ENCODE results near the gene LIPJ. TPM values are rescaled to one million over a fixed set of nuclear protein-coding genes. Genes with fewer than 3 reads are reported as not detected.

The LIPJ gene, protein sequence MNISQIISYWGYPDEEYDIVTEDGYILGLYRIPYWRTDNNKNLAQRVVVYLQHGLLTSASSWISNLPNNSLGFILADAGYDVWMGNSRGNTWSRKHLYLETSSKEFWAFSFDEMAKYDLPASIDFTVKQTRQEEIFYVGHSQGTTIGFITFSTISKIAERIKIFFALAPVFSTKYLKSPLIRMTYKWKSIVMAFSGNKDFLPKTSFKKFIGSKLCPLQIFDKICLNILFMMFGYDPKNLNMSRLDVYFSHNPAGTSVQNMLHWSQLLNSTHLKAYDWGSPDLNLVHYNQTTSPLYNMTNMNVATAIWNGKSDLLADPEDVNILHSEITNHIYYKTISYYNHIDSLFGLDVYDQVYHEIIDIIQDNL
- polyA plus RNA-seq (2013, experiment 1 of 2) = 0.04 TPM
- polyA plus RNA-seq (2013, experiment 2 of 2) = 0.04 TPM

DNA sequence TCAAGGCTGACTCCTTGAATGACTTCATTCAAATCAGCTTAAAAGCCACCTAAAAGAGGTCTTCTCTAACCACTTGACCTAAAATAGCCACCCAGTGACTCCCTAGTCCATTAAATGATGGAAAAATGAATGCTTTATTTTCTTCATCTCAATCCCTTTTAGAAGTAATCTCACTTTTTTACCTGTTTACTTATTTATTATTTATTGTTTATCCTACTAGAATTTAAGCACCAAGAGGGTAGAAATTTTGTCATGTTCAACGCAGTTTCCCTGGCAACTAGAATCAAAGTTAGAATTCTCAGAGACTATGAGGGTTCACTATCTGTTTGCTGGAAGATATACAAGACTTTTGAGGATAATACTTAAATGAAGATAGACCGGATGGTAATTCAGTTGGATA is at the start of gene LIPJ:
TSS of gene LIPJ (plus strand) at position 301 of the 400 bp plus-strand sequence. CDS start 3,926 bp downstream, outside the sequence.
- no peak within 1 kb of the TSS for H3K4me3 ChIP-seq (ENCODE audit: low read length in 2 of 2)
- H3K14ac ChIP-seq (ENCODE audit: low read length) = no peak within 1 kb of the TSS
- H3K4me1 ChIP-seq (ENCODE audit: control insufficient read depth in 2 of 2, insufficient read depth in 1 of 2, low read depth in 1 of 2, low read length in 2 of 2) = no peaks in the 10 kb centered on the region
- no peak within 1 kb of the TSS for H3K18ac ChIP-seq (ENCODE audit: low read length)
- H3K27ac ChIP-seq (replicated peaks; ENCODE audit: low read length) = no peak within 1 kb of the TSS
- no peak within 1 kb of the TSS for H3K4me2 ChIP-seq (ENCODE audit: insufficient read depth, low read length, poor library complexity, severe bottlenecking)
- no peak within 1 kb of the TSS for H3K9ac ChIP-seq (ENCODE audit: low read depth, low read length, poor library complexity)
- no peak within 1 kb of the TSS for H2BK15ac ChIP-seq (ENCODE audit: low read length)
- H2BK120ac ChIP-seq (ENCODE audit: low read depth, low read length) = no peak within 1 kb of the TSS
- DNase-seq (ENCODE audit: low spot score) = no peak
- H4K91ac ChIP-seq (ENCODE audit: low read depth, low read length, poor library complexity) = no peak within 1 kb of the TSS
- no peaks in the 10 kb centered on the region for H3K27me3 ChIP-seq (ENCODE audit: control insufficient read depth in 3 of 3, insufficient read depth in 3 of 3, low read depth in 1 of 3, low read length in 3 of 3)
- no peaks in the 10 kb centered on the region for H3K9me3 ChIP-seq (replicated peaks in 1 of 2; ENCODE audit: control insufficient read depth in 2 of 2, insufficient read depth in 1 of 2, low read depth in 1 of 2, low read length in 2 of 2)
- H2AK5ac ChIP-seq (ENCODE audit: low read depth, low read length) = no peak within 1 kb of the TSS
- H3K4ac ChIP-seq (ENCODE audit: low read length) = no peak within 1 kb of the TSS
- H2AFZ ChIP-seq (ENCODE audit: low read length) = no peak within 1 kb of the TSS
- no peaks in the 10 kb centered on the region for H3K79me1 ChIP-seq (ENCODE audit: low read depth, low read length)
- no peak within 1 kb of the TSS for H3K23ac ChIP-seq (ENCODE audit: low read depth, low read length, poor library complexity)
- no peaks in the 10 kb centered on the region for H3K36me3 ChIP-seq (replicated peaks in 1 of 2; ENCODE audit: control insufficient read depth in 2 of 2, insufficient read depth in 2 of 2, low read length in 2 of 2)
- H4K8ac ChIP-seq (ENCODE audit: low read depth, low read length) = no peak within 1 kb of the TSS
- no peak within 1 kb of the TSS for H2BK5ac ChIP-seq (ENCODE audit: low read length)
- no peak within 1 kb of the TSS for H2BK12ac ChIP-seq (ENCODE audit: low read length)
- no CpG with 5 or more reads among the region's 2 CpGs for WGBS, 2 donors (ENCODE audit: extremely low coverage in 2 of 2, insufficient read length in 2 of 2, insufficient replicate concordance in 1 of 2)

DNA sequence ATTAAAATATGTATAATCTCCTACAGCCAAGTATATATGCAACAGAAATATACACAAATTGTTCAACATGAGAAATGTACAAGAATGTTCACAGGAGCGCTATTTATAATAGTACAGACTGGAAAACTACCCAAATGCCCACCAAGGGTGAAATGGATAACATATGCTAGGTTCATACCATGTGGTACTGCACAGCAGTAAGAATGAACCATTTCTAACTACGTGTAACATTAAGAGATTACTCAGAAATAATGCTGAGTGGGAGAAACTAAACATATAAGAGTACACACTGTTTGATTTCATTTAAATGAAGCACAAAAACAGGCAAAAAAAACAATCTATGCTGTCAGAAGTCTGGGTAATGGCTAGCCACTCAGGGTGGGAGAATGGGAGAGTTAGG is 49.2 kb upstream of the LIPJ start:
- H3K36me3 ChIP-seq (replicated peaks in 1 of 2; ENCODE audit: control insufficient read depth in 2 of 2, insufficient read depth in 2 of 2, low read length in 2 of 2) = no peaks in the 10 kb centered on the region
- no peak overlapping the region for H3K27ac ChIP-seq (replicated peaks; ENCODE audit: low read length)
- no CpG with 5 or more reads among the region's 2 CpGs for WGBS, 2 donors (ENCODE audit: extremely low coverage in 2 of 2, insufficient read length in 2 of 2, insufficient replicate concordance in 1 of 2)

DNA sequence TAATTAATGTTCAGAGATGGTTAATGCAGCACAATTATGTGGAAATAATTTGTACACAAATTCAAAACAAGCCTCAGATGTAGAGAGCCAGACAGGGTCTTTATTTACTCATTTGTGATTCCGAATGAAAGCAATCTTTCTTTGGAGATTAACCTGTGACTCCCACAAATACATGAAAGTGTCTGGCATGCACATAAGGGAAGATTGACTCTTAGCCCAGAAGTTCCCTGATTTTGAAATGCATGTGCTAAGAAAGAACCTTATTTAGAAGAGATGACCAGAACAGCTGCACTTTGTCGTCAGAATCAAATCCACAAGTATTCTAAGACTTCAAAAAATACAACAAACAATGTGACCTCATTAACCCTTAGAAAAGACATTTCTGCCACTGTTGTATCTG is 48.5 kb upstream of the LIPJ start:
- no peak overlapping the region for H3K14ac ChIP-seq (ENCODE audit: low read length)
- no peak overlapping the region for H3K18ac ChIP-seq (ENCODE audit: low read length)
- H2BK5ac ChIP-seq (ENCODE audit: low read length) = no peak overlapping the region
- no peak overlapping the region for H2AFZ ChIP-seq (ENCODE audit: low read length)
- H3K36me3 ChIP-seq (replicated peaks in 1 of 2; ENCODE audit: control insufficient read depth in 2 of 2, insufficient read depth in 2 of 2, low read length in 2 of 2) = no peaks in the 10 kb centered on the region
- H2AK5ac ChIP-seq (ENCODE audit: low read depth, low read length) = no peak overlapping the region
- H3K4me3 ChIP-seq (ENCODE audit: low read length in 2 of 2) = no peak overlapping the region
- no peaks in the 10 kb centered on the region for H3K9me3 ChIP-seq (replicated peaks in 1 of 2; ENCODE audit: control insufficient read depth in 2 of 2, insufficient read depth in 1 of 2, low read depth in 1 of 2, low read length in 2 of 2)
- no peaks in the 10 kb centered on the region for H3K79me1 ChIP-seq (ENCODE audit: low read depth, low read length)
- no peak overlapping the region for H3K27ac ChIP-seq (replicated peaks; ENCODE audit: low read length)
- H2BK15ac ChIP-seq (ENCODE audit: low read length) = no peak overlapping the region
- no peaks in the 10 kb centered on the region for H3K27me3 ChIP-seq (ENCODE audit: control insufficient read depth in 3 of 3, insufficient read depth in 3 of 3, low read depth in 1 of 3, low read length in 3 of 3)
- H4K91ac ChIP-seq (ENCODE audit: low read depth, low read length, poor library complexity) = no peak overlapping the region
- no peak overlapping the region for H3K9ac ChIP-seq (ENCODE audit: low read depth, low read length, poor library complexity)
- H3K4ac ChIP-seq (ENCODE audit: low read length) = no peak overlapping the region
- H3K4me1 ChIP-seq (ENCODE audit: control insufficient read depth in 2 of 2, insufficient read depth in 1 of 2, low read depth in 1 of 2, low read length in 2 of 2) = peaks cover 0 to 1% of the 10 kb centered on the region in 2 donors
- DNase-seq (ENCODE audit: low spot score) = peak; percentile 0
- H3K4me2 ChIP-seq (ENCODE audit: insufficient read depth, low read length, poor library complexity, severe bottlenecking) = no peak overlapping the region
- H3K23ac ChIP-seq (ENCODE audit: low read depth, low read length, poor library complexity) = no peak overlapping the region
- H2BK12ac ChIP-seq (ENCODE audit: low read length) = no peak overlapping the region
- no peak overlapping the region for H4K8ac ChIP-seq (ENCODE audit: low read depth, low read length)
- H2BK120ac ChIP-seq (ENCODE audit: low read depth, low read length) = no peak overlapping the region
- no CpG with 5 or more reads among the region's 2 CpGs for WGBS, 2 donors (ENCODE audit: extremely low coverage in 2 of 2, insufficient read length in 2 of 2, insufficient replicate concordance in 1 of 2)

More for the DNA sequence above, 49.2 kb upstream of the LIPJ start:
- Histone ChIP-seq H3K4me1 (ENCODE audit: control insufficient read depth in 2 of 2, insufficient read depth in 1 of 2, low read depth in 1 of 2, low read length in 2 of 2) (no peaks in the 10 kb centered on the region), H4K8ac (ENCODE audit: low read depth, low read length) (no peak overlapping the region), H3K14ac (ENCODE audit: low read length) (no peak overlapping the region), H2BK120ac (ENCODE audit: low read depth, low read length) (no peak overlapping the region), H3K27me3 (ENCODE audit: control insufficient read depth in 3 of 3, insufficient read depth in 3 of 3, low read depth in 1 of 3, low read length in 3 of 3) (no peaks in the 10 kb centered on the region), H3K4me2 (ENCODE audit: insufficient read depth, low read length, poor library complexity, severe bottlenecking) (no peak overlapping the region), H2BK15ac (ENCODE audit: low read length) (no peak overlapping the region), H3K9ac (ENCODE audit: low read depth, low read length, poor library complexity) (no peak overlapping the region), H2BK5ac (ENCODE audit: low read length) (no peak overlapping the region), H2AFZ (ENCODE audit: low read length) (no peak overlapping the region), H2AK5ac (ENCODE audit: low read depth, low read length) (no peak overlapping the region), H3K18ac (ENCODE audit: low read length) (no peak overlapping the region), H3K79me1 (ENCODE audit: low read depth, low read length) (no peaks in the 10 kb centered on the region), H3K4ac (ENCODE audit: low read length) (no peak overlapping the region), H4K91ac (ENCODE audit: low read depth, low read length, poor library complexity) (no peak overlapping the region), H3K4me3 (ENCODE audit: low read length in 2 of 2) (no peak overlapping the region), H3K23ac (ENCODE audit: low read depth, low read length, poor library complexity) (no peak overlapping the region), H2BK12ac (ENCODE audit: low read length) (no peak overlapping the region), H3K9me3 (replicated peaks in 1 of 2; ENCODE audit: control insufficient read depth in 2 of 2, insufficient read depth in 1 of 2, low read depth in 1 of 2, low read length in 2 of 2) (no peaks in the 10 kb centered on the region)
- DNase-seq (ENCODE audit: low spot score) = no peak

DNA sequence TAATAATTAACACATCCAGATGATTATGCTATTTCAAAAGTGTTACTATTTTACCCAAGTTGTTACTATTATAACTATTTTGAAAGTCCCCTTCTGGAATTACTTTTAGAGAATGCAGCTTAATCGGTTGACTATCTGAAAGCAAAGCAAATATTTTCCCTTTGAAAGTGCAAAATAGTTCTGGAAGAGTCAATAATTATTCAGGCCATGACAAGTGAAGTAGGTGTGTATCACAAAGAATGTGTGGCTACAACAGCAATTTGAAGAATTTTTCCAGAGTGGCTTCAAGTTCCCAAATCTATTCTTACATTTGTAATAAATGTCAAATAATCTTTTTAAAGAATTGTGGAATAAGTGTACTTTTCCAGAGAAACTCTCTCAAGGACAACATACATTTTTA is 46.2 kb upstream of the LIPJ start:
- no peak overlapping the region for H2BK12ac ChIP-seq (ENCODE audit: low read length)
- H3K23ac ChIP-seq (ENCODE audit: low read depth, low read length, poor library complexity) = no peak overlapping the region
- H2AK5ac ChIP-seq (ENCODE audit: low read depth, low read length) = no peak overlapping the region
- H3K14ac ChIP-seq (ENCODE audit: low read length) = no peak overlapping the region
- H3K79me1 ChIP-seq (ENCODE audit: low read depth, low read length) = no peaks in the 10 kb centered on the region
- no peaks in the 10 kb centered on the region for H3K36me3 ChIP-seq (replicated peaks in 1 of 2; ENCODE audit: control insufficient read depth in 2 of 2, insufficient read depth in 2 of 2, low read length in 2 of 2)
- H3K9ac ChIP-seq (ENCODE audit: low read depth, low read length, poor library complexity) = no peak overlapping the region
- no peaks in the 10 kb centered on the region for H3K9me3 ChIP-seq (replicated peaks in 1 of 2; ENCODE audit: control insufficient read depth in 2 of 2, insufficient read depth in 1 of 2, low read depth in 1 of 2, low read length in 2 of 2)
- no peak overlapping the region for H3K27ac ChIP-seq (replicated peaks; ENCODE audit: low read length)
- no CpG with 5 or more reads among the region's 1 CpG for WGBS, 2 donors (ENCODE audit: extremely low coverage in 2 of 2, insufficient read length in 2 of 2, insufficient replicate concordance in 1 of 2)
- no peak overlapping the region for H4K8ac ChIP-seq (ENCODE audit: low read depth, low read length)
- no peak overlapping the region for H2BK120ac ChIP-seq (ENCODE audit: low read depth, low read length)
- no peak overlapping the region for H2BK15ac ChIP-seq (ENCODE audit: low read length)
- no peak for DNase-seq (ENCODE audit: low spot score)
- H3K4ac ChIP-seq (ENCODE audit: low read length) = no peak overlapping the region
- H3K4me2 ChIP-seq (ENCODE audit: insufficient read depth, low read length, poor library complexity, severe bottlenecking) = no peak overlapping the region
- H3K18ac ChIP-seq (ENCODE audit: low read length) = no peak overlapping the region
- no peak overlapping the region for H2AFZ ChIP-seq (ENCODE audit: low read length)
- H3K4me1 ChIP-seq (ENCODE audit: control insufficient read depth in 2 of 2, insufficient read depth in 1 of 2, low read depth in 1 of 2, low read length in 2 of 2) = peaks cover 0 to 2% of the 10 kb centered on the region in 2 donors
- no peak overlapping the region for H2BK5ac ChIP-seq (ENCODE audit: low read length)
- no peak overlapping the region for H4K91ac ChIP-seq (ENCODE audit: low read depth, low read length, poor library complexity)
- H3K27me3 ChIP-seq (ENCODE audit: control insufficient read depth in 3 of 3, insufficient read depth in 3 of 3, low read depth in 1 of 3, low read length in 3 of 3) = no peaks in the 10 kb centered on the region
- no peak overlapping the region for H3K4me3 ChIP-seq (ENCODE audit: low read length in 2 of 2)
